ENCODE results near the gene CAMTA1.

The CAMTA1 gene

DNA sequence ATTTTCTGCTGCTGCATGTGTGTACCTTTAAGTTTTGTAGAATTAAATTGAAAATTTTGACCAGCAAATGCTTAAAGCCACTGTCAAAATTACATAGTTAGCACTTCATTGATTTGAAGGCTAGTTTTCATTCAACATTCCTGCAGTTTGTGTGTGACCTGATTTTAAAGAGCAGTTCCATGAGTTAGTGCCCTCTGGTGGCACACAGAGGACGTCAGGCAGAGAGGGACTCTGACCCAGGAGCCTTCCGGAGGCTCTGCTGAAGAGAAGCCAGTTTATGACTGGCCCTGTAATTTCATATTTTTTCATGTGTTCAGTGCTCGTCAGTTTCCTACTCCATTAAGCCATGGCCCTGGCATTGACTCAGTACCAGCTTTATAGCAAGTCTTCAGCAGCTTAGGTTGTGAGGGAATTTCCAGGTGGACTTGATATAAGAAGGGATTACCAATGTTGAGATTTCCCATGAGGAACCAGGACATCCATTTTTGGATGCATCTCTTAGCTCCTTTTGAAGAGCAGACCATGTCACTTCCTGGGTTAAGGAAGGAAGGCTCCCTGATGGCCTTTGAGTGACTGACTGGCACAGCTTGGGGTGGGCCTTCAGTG is 104.7 kb downstream of the CAMTA1 start:
- Histone ChIP-seq H3K36me3 (ENCODE audit: control insufficient read depth, insufficient read depth, low read length) (no peaks in the 10 kb centered on the region), H3K27me3 (ENCODE audit: control insufficient read depth, insufficient read depth, low read length, poor library complexity, severe bottlenecking) (no peaks in the 10 kb centered on the region), H3K27ac (ENCODE audit: insufficient read depth, low read depth, low read length, poor library complexity, severe bottlenecking) (no peak overlapping the region), H3K4me1 (ENCODE audit: control insufficient read depth, insufficient read depth, low read length) (no peaks in the 10 kb centered on the region), H3K4me3 (ENCODE audit: insufficient read depth, low read depth, low read length) (no peak overlapping the region), H3K9me3 (ENCODE audit: control insufficient read depth, low read length) (no peaks in the 10 kb centered on the region)
- 45 to 56% methylated on average over 3 of the region's 3 CpGs for WGBS, 2 experiments

DNA sequence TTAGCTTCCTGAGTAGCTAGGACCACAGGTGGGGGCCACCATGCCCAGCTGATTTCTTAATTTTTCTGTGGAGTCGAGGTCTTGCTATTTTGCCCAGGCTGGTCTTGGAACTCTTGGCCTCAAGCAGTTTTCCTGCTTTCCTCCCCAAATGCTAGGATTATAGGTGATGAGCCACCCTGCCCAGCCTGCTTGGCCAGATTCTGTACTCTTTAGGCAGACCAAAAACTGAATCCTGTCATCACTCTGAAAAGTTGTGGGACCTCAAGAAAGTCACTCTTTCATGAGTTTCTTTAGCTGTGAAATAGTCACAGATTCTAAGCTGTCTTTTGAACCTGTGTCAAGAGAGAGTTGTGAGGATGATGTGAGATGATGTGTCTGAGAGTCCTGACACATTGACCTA is 105.4 kb downstream of the CAMTA1 start:
- Histone ChIP-seq H3K36me3 (ENCODE audit: control insufficient read depth, insufficient read depth, low read length) (no peaks in the 10 kb centered on the region), H3K4me1 (ENCODE audit: control insufficient read depth, insufficient read depth, low read length) (no peaks in the 10 kb centered on the region), H3K4me3 (ENCODE audit: insufficient read depth, low read depth, low read length) (no peak overlapping the region), H3K9me3 (ENCODE audit: control insufficient read depth, low read length) (no peaks in the 10 kb centered on the region), H3K27ac (ENCODE audit: insufficient read depth, low read depth, low read length, poor library complexity, severe bottlenecking) (no peak overlapping the region), H3K27me3 (ENCODE audit: control insufficient read depth, insufficient read depth, low read length, poor library complexity, severe bottlenecking) (no peaks in the 10 kb centered on the region)
- WGBS, 2 experiments, result 88 to 92% methylated on average over 1 of the region's 1 CpG

DNA sequence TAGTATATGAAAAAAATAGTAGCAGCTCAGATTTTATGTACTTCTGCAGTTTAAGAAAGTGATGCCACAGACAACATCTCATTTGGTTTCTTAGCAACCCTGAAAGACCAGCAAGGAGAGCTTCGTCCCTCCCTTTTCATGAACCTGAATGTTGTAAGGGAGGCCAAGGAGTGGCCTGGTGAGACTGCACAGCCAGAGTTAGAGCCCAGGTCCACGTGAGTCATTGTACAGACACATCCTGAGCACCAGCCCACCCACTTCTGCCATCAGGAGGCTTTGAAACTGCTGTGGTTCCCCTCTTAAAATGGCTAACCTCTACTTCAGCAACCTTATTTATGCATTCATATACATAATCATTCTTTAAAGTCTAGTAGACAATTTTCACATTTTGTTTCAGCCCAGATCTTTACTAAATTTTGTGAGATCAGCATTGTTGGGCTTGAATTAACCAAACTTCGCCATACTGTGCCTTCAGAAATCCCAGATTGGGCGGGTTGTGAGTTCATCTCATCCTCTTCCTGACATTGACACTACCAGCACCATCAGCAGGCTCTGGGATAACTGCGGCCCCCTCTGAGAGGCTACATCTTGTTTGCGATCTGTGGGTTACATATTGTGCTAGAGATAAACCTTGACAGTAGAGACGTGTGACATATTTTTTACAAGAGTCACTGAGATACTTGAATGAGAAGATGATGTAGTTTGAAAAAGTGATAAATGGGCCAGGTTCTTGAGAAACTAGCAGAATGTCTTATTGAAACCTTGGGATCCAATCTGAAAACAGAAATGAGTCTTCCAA is 106.7 kb downstream of the CAMTA1 start:
- no peaks in the 10 kb centered on the region for H3K36me3 ChIP-seq (ENCODE audit: control insufficient read depth, insufficient read depth, low read length)
- H3K9me3 ChIP-seq (ENCODE audit: control insufficient read depth, low read length), result no peaks in the 10 kb centered on the region
- WGBS, 2 experiments, result 93 to 96% methylated on average over 7 of the region's 7 CpGs

DNA sequence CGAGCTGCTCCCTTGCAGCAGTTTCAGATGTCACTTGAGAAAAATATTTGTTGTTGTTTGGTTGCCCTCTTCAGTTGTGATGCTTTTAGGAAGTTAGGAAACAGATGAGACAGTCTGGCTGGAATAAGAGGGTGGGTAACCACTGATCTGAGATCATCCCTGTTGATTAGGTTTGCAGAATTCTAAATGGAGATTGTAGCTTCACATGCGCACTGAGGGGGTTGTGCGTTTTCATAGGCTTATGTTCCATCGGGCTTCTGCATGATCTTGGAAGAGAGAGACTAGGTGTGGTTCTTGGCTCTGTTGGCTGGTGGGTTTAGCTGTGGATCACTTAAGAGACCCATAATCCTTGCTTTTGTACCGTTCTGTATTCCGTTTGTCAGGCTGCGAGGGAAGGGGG is 108.1 kb downstream of the CAMTA1 start:
- Histone ChIP-seq H3K4me1 (ENCODE audit: control insufficient read depth, insufficient read depth, low read length) (no peaks in the 10 kb centered on the region), H3K27ac (ENCODE audit: insufficient read depth, low read depth, low read length, poor library complexity, severe bottlenecking) (no peak overlapping the region), H3K9me3 (ENCODE audit: control insufficient read depth, low read length) (no peaks in the 10 kb centered on the region), H3K4me3 (ENCODE audit: insufficient read depth, low read depth, low read length) (no peak overlapping the region), H3K36me3 (ENCODE audit: control insufficient read depth, insufficient read depth, low read length) (no peaks in the 10 kb centered on the region), H3K27me3 (ENCODE audit: control insufficient read depth, insufficient read depth, low read length, poor library complexity, severe bottlenecking) (no peaks in the 10 kb centered on the region)
- WGBS, 2 experiments, result 92 to 96% methylated on average over 7 of the region's 7 CpGs

More for the DNA sequence above, 106.7 kb downstream of the CAMTA1 start:
- H3K4me3 ChIP-seq (ENCODE audit: insufficient read depth, low read depth, low read length), result no peak overlapping the region
- no peaks in the 10 kb centered on the region for H3K4me1 ChIP-seq (ENCODE audit: control insufficient read depth, insufficient read depth, low read length)
- H3K27ac ChIP-seq (ENCODE audit: insufficient read depth, low read depth, low read length, poor library complexity, severe bottlenecking), result no peak overlapping the region
- H3K27me3 ChIP-seq (ENCODE audit: control insufficient read depth, insufficient read depth, low read length, poor library complexity, severe bottlenecking), result no peaks in the 10 kb centered on the region

DNA sequence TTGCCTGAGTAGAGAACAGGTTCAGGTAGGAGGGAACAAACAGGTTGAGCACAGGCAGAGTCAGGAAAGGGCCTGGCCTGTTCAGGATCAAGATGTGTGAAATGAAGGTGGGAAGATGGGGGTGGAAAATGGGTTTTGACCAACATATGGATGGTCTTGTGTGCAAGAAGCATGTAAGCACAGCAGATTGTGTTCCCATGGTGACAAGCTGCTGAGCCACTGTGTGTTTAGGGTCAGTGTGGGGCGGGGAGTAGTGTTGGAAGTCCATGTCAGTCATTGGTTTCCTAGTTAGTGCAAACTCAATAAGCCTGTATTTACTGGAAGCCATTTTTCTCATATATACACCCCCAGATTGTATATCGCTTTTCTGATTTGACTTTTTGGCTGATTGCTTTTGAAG is 111.9 kb downstream of the CAMTA1 start:
- 93 to 95% methylated on average over 1 to 2 of the region's 2 CpGs for WGBS, 2 experiments
- Histone ChIP-seq H3K4me1 (ENCODE audit: control insufficient read depth, insufficient read depth, low read length) (no peaks in the 10 kb centered on the region), H3K4me3 (ENCODE audit: insufficient read depth, low read depth, low read length) (no peak overlapping the region)

DNA sequence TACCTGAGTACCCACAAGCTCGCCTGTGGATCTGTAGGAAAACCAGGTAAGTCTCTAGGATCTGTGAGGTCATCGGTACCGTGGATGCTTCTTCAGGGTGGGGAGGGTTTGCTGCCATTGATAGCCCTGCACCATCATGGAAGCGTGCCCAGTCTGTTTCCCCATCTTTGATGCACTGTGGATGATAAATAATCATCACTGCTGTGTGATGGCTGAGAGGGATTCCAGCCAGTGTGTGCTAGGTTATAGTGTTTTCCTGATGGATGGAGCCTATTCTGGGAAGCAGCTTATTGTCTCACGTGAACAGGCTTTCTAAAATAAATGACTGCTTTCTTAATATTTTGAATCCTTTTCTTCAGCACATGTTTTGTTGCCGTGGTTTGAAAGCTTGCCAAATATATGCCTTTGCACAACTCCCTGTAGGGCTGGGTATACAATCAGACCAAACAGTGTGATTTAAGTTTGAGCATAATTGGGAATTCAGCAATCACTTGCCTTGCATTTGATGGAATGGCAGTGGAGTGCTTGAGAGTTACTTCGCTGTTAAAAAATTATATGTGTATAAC is 113.8 kb downstream of the CAMTA1 start:
- no peaks in the 10 kb centered on the region for H3K36me3 ChIP-seq (ENCODE audit: control insufficient read depth, insufficient read depth, low read length)
- WGBS, 2 experiments, result 92 to 97% methylated on average over 6 of the region's 7 CpGs
- no peak overlapping the region for H3K27ac ChIP-seq (ENCODE audit: insufficient read depth, low read depth, low read length, poor library complexity, severe bottlenecking)

More for the DNA sequence above, 111.9 kb downstream of the CAMTA1 start:
- no peaks in the 10 kb centered on the region for H3K27me3 ChIP-seq (ENCODE audit: control insufficient read depth, insufficient read depth, low read length, poor library complexity, severe bottlenecking)
- no peaks in the 10 kb centered on the region for H3K9me3 ChIP-seq (ENCODE audit: control insufficient read depth, low read length)
- no peaks in the 10 kb centered on the region for H3K36me3 ChIP-seq (ENCODE audit: control insufficient read depth, insufficient read depth, low read length)
- H3K27ac ChIP-seq (ENCODE audit: insufficient read depth, low read depth, low read length, poor library complexity, severe bottlenecking), result no peak overlapping the region

DNA sequence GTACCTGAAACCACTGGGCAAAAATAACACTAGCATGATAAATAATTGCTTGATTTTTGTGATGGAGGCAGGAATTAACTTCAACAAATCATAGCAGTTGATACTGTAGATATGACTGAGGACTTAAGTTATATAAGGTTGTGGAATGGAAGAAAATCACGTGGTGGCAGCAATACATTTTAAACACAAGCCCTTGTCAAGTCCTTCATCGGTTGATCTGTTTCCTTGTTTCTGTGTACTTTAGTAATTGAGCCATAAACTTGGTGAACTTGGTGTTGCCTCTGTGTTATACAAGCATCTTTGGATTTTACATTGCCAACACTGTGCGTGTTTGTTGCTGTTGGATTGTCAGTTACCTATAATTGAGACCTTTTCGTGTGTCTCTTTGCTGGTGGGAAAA is 114.4 kb downstream of the CAMTA1 start:
- WGBS, 2 experiments, result 91 to 97% methylated on average over 4 of the region's 4 CpGs
- no peak overlapping the region for H3K4me3 ChIP-seq (ENCODE audit: insufficient read depth, low read depth, low read length)
- no peaks in the 10 kb centered on the region for H3K36me3 ChIP-seq (ENCODE audit: control insufficient read depth, insufficient read depth, low read length)
- H3K27me3 ChIP-seq (ENCODE audit: control insufficient read depth, insufficient read depth, low read length, poor library complexity, severe bottlenecking), result no peaks in the 10 kb centered on the region
- no peak overlapping the region for H3K27ac ChIP-seq (ENCODE audit: insufficient read depth, low read depth, low read length, poor library complexity, severe bottlenecking)
- H3K4me1 ChIP-seq (ENCODE audit: control insufficient read depth, insufficient read depth, low read length), result no peaks in the 10 kb centered on the region
- H3K9me3 ChIP-seq (ENCODE audit: control insufficient read depth, low read length), result no peaks in the 10 kb centered on the region

More for the DNA sequence above, 113.8 kb downstream of the CAMTA1 start:
- no peak overlapping the region for H3K4me3 ChIP-seq (ENCODE audit: insufficient read depth, low read depth, low read length)
- H3K9me3 ChIP-seq (ENCODE audit: control insufficient read depth, low read length), result no peaks in the 10 kb centered on the region
- no peaks in the 10 kb centered on the region for H3K27me3 ChIP-seq (ENCODE audit: control insufficient read depth, insufficient read depth, low read length, poor library complexity, severe bottlenecking)
- no peaks in the 10 kb centered on the region for H3K4me1 ChIP-seq (ENCODE audit: control insufficient read depth, insufficient read depth, low read length)

DNA sequence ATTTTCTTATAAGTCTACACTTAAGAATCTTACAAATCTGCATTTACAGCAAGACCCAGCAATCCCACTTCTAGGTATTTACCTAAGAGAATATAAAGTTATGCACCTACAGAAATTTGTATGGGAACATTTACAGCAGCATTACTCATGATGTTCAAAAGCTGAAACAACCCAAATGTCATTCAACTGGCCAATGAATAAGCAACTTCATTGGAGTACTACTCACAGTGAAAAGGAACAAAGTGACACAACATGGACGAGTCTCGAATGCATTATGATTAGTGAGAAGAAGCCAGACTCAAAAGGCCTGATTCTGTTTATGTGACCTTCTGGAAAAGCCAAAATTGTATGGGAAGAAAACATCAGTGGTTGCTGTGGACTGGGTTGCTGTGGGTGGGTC is 116.9 kb downstream of the CAMTA1 start:
- H3K4me1 ChIP-seq (ENCODE audit: control insufficient read depth, insufficient read depth, low read length), result peaks cover 8% of the 10 kb centered on the region
- no peaks in the 10 kb centered on the region for H3K27me3 ChIP-seq (ENCODE audit: control insufficient read depth, insufficient read depth, low read length, poor library complexity, severe bottlenecking)
- H3K27ac ChIP-seq (ENCODE audit: insufficient read depth, low read depth, low read length, poor library complexity, severe bottlenecking), result no peak overlapping the region
- 95 to 98% methylated on average over 2 of the region's 2 CpGs for WGBS, 2 experiments
- H3K4me3 ChIP-seq (ENCODE audit: insufficient read depth, low read depth, low read length), result no peak overlapping the region
- H3K36me3 ChIP-seq (ENCODE audit: control insufficient read depth, insufficient read depth, low read length), result no peaks in the 10 kb centered on the region
- no peaks in the 10 kb centered on the region for H3K9me3 ChIP-seq (ENCODE audit: control insufficient read depth, low read length)

DNA sequence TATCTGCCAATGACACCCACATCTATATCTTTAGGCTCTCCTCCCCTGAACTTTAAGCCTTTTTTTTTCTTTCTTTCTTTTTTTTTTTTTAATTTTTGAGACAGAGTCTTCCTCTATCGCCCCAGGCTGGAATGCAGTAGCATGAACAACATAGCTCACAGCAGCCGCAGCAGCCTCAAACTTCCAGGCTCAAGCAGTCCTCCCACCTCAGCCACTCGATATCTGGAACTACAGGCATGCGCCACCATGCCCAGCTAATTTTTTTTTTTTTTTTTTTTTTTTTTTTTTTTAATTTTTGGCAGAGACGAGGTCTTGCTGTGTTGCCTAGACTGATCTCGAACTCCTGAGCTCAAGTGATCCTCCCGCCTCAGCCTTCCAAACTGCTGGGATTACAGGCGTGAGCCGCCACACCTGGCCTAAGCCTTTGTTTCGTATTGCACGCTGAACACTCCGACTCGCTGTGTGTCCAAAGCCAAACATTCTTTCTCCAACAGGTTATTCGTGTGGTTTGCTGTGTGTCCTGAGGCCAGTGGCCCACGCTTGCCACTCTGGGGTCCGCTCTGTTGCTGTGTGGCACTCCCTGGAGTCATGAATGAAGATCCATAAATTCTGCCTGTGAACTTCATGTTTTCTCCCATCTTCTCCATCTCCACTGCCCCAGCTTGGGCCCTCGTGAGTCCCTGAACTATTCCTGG is 119.4 kb downstream of the CAMTA1 start:
- Histone ChIP-seq H3K36me3 (ENCODE audit: control insufficient read depth, insufficient read depth, low read length) (no peaks in the 10 kb centered on the region), H3K4me1 (ENCODE audit: control insufficient read depth, insufficient read depth, low read length) (peaks cover 14% of the 10 kb centered on the region), H3K9me3 (ENCODE audit: control insufficient read depth, low read length) (no peaks in the 10 kb centered on the region), H3K27ac (ENCODE audit: insufficient read depth, low read depth, low read length, poor library complexity, severe bottlenecking) (no peak overlapping the region), H3K27me3 (ENCODE audit: control insufficient read depth, insufficient read depth, low read length, poor library complexity, severe bottlenecking) (no peaks in the 10 kb centered on the region), H3K4me3 (ENCODE audit: insufficient read depth, low read depth, low read length) (no peak overlapping the region)
- WGBS, 2 experiments, result 90 to 92% methylated on average over 16 to 17 of the region's 17 CpGs

DNA sequence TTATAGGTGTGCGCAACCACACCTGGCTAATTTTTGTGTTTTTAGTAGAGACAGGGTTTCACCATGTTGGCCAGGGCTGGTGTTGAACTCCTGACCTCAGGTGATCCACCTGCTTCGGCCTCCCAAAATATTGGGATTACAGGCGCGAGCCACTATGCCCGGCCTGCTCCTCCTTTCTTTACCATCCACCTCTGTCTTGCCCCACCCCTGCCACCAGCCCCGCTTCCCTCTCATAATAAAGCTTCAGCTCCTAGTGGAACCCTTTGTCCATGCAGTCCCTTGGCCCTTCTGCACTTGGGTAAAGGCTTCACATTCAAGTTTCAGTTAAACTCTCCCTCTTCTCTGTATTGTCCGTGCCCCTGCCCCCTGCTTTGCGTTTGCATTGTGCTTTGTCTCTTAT is 120.1 kb downstream of the CAMTA1 start:
- Histone ChIP-seq H3K4me3 (ENCODE audit: insufficient read depth, low read depth, low read length) (no peak overlapping the region), H3K27ac (ENCODE audit: insufficient read depth, low read depth, low read length, poor library complexity, severe bottlenecking) (no peak overlapping the region), H3K9me3 (ENCODE audit: control insufficient read depth, low read length) (no peaks in the 10 kb centered on the region), H3K4me1 (ENCODE audit: control insufficient read depth, insufficient read depth, low read length) (peaks cover 14% of the 10 kb centered on the region), H3K27me3 (ENCODE audit: control insufficient read depth, insufficient read depth, low read length, poor library complexity, severe bottlenecking) (no peaks in the 10 kb centered on the region), H3K36me3 (ENCODE audit: control insufficient read depth, insufficient read depth, low read length) (no peaks in the 10 kb centered on the region)
- 94% methylated on average over 8 of the region's 8 CpGs for WGBS, 2 experiments
